Stimulated activated effector memory CD8-positive, alpha-beta T cell treated with anti-CD3 and anti-CD28 coated beads, Interleukin-12 subunit alpha, Interleukin-12 subunit beta, amount 100 ng/mL, for 72 hours (primary cell): ENCODE results near the gene ZDHHC22.

ENCODE experiments used
- ATAC-seq: fragments of 150-1000 bp; cut with Tn5 transposase; 2 replicates; pipeline ENCODE4 v1.10.0; 2021
- DNase-seq, 2 donors: peaks; one replicate each; pipeline ENCODE4 v3.0.0; 2021 to 2022; ENCODE audit warnings: low spot score in 2 of 2
- H3K27ac Mint-ChIP-seq: one replicate; pipeline ENCODE4 v1.8.0; 2022; ENCODE audit warnings: mild to moderate bottlenecking, mixed read lengths
- H3K36me3 Mint-ChIP-seq: one replicate; pipeline ENCODE4 v1.8.0; 2022; ENCODE audit warnings: mild to moderate bottlenecking, mixed read lengths
- H3K4me1 Mint-ChIP-seq: one replicate; pipeline ENCODE4 v1.8.0; 2022; ENCODE audit warnings: mixed read lengths
- H3K4me3 Mint-ChIP-seq: one replicate; pipeline ENCODE4 v1.8.0; 2022; ENCODE audit warnings: mild to moderate bottlenecking, mixed read lengths
- H3K9me3 Mint-ChIP-seq: one replicate; pipeline ENCODE4 v1.8.0; 2022; ENCODE audit warnings: mixed read lengths

ZDHHC22 gene

GRCh38 chr14:77125281-77125801, 16.2 kb downstream of the ZDHHC22 start:
- H3K27ac Mint-ChIP-seq = no peak overlapping the region

GRCh38 chr14:77124345-77125280, 17.0 kb downstream of the ZDHHC22 start:
- peak; percentile 80 for ATAC-seq
- no peaks in the 10 kb centered on the region for H3K9me3 Mint-ChIP-seq
- H3K36me3 Mint-ChIP-seq = peaks cover 6% of the 10 kb centered on the region
- DNase-seq = peak; percentile 69 to 73
- H3K27ac Mint-ChIP-seq = no peak overlapping the region
- H3K4me3 Mint-ChIP-seq = peak overlapping the region; percentile 65
- peaks cover 43% of the 10 kb centered on the region for H3K4me1 Mint-ChIP-seq

More at GRCh38 chr14:77125281-77125801, 16.2 kb downstream of the ZDHHC22 start:
- H3K36me3 Mint-ChIP-seq = peaks cover 6% of the 10 kb centered on the region
- peaks cover 42% of the 10 kb centered on the region for H3K4me1 Mint-ChIP-seq
- DNase-seq = no peak
- ATAC-seq = no peak
- peak overlapping the region; percentile 65 for H3K4me3 Mint-ChIP-seq
- H3K9me3 Mint-ChIP-seq = no peaks in the 10 kb centered on the region

DNA sequence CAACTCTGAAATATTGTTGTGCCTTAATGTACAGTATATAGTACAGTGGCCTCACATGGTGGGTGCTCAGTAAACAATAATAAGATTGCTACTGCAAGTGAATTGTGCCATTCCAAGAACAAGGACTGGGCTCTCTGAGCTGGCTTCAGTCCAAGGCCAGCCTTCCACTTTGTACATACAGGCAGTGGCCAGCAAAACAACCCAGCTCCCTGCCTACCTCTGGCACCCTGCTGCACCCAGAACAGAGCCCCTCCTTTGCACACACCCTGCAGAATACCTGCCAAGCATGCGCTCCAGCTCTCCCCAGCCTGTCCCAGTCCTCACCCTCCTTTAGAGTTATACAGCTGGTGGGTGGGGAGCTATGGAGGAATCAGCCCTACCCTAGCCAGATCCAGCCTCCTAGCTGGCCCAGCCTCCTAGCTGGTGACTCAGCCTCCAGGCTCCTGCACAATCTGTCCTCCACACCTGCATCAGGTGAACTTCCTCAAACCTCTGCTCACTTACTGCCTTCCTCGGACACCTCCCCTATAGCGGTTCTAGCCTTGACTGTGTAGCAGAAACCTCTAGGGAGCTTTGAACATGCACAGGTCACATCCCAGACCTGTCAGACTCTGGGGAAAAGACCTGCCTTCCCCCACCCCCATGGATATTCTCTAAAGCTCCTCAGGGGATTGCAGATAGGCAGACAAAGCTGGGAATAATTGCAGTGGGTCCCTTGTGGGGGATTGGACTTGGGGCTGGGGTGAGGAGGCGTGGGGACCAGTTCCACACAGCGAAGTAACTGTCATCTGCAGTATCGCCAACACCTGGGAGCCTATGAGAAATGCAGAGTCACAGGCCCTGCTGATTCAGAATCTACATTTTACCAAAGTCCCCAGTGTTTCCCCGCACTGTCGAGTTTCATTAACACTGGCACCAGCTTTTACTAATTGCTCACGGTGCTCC, 17.9 kb downstream of the ZDHHC22 start:
- ATAC-seq (no peak), DNase-seq (no peak)
- Mint-ChIP-seq H3K27ac (no peak overlapping the region), H3K9me3 (no peaks in the 10 kb centered on the region), H3K36me3 (peaks cover 6% of the 10 kb centered on the region), H3K4me3 (peak overlapping the region; percentile 65), H3K4me1 (peaks cover 43% of the 10 kb centered on the region)

DNA sequence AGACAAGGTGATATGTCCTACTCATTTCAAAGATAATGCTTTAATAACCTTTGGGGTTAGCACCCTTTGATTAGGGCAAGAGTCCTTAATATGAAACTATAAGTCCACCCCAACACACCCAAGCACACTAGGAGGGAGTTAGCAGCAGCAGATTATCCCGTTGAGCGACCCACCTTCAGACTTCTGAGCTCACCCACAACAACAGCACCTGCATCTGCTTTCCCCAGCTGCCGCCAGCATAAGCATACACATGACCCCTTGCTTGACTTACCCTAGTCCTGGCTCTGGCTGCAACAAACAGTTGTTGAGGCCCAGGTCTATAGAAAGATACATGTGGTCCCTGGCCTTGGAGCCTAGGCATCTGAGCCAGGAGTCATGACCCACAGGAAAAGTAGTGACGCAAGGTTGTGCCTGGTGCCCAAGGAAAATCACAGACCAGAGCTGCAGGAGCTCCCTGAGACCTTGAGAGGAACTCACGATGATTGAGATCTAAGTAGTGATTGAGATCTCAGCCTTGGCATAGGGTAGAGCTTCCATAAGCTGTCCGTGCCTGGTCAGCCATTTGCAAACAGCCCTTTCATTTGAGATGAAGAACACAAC, 19.0 kb downstream of the ZDHHC22 start:
- Mint-ChIP-seq H3K4me3 (no peak overlapping the region), H3K9me3 (no peaks in the 10 kb centered on the region), H3K27ac (no peak overlapping the region), H3K36me3 (peaks cover 6% of the 10 kb centered on the region), H3K4me1 (peaks cover 43% of the 10 kb centered on the region)
- DNase-seq = no peak
- ATAC-seq = no peak

DNA sequence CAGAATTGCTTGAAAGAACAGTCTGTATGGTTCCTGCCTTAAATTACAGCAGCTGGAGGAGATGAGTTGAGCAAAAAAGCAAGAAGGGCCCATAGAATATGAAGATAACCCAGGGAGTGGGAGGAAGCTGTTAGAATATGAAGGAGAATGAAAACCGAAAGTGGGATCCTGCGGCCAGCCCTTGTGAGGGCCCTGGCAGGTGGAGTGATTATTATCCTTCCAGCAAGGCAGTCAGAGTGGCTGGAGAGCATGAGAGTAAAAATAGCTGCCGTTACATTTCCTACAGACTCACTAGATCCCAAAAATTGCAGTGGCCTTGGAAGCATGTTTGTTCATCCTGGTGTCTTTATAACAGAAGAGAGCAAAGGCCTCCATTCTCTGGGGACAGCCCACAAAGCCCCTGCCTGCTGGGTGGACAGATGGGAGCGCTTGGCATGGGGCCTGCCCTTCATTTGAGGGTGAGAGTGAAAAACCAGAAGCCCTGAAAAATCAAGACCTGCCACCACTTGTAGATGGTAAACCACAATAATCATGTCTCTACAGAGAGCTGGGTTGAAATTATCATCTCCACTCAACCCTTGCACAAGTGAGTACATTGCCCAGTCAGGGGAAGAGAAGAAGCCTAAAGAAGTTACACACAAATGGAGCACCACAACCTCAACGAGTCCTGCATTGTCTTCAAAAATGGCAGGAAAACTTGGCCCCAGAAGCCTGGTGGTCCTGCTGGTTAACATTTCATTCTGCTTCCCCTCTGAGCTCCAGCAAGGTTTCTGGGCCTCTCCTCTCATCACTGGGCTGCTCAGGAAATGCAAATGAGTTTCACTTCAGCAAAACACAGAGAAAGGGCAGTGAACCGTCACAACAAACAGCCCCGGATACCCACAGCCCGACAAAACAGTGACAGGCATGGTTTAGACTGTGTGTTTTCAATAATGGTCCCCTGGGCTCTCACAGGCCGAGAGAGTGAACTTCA, 20.5 kb downstream of the ZDHHC22 start:
- H3K4me1 Mint-ChIP-seq = peaks cover 43% of the 10 kb centered on the region
- H3K36me3 Mint-ChIP-seq = peaks cover 10% of the 10 kb centered on the region
- ATAC-seq (peak; percentile 80), DNase-seq (no peak)
- peak overlapping the region; percentile 86 for H3K27ac Mint-ChIP-seq
- H3K4me3 Mint-ChIP-seq = peak overlapping the region; percentile 45
- H3K9me3 Mint-ChIP-seq = no peaks in the 10 kb centered on the region

GRCh38 chr14:77119851-77120250, 21.7 kb downstream of the ZDHHC22 start:
- DNase-seq (no peak), ATAC-seq (no peak)
- H3K4me1 Mint-ChIP-seq = peaks cover 36% of the 10 kb centered on the region
- no peak overlapping the region for H3K4me3 Mint-ChIP-seq
- no peak overlapping the region for H3K27ac Mint-ChIP-seq
- peaks cover 22% of the 10 kb centered on the region for H3K36me3 Mint-ChIP-seq
- no peaks in the 10 kb centered on the region for H3K9me3 Mint-ChIP-seq

- no peak for DNase-seq
- Mint-ChIP-seq H3K9me3 (no peaks in the 10 kb centered on the region), H3K27ac (no peak overlapping the region), H3K4me3 (no peak overlapping the region), H3K4me1 (peaks cover 10% of the 10 kb centered on the region), H3K36me3 (peaks cover 41% of the 10 kb centered on the region)
- ATAC-seq = no peak
Measured at GRCh38 chr14:77116172-77116817, 25.3 kb downstream of the ZDHHC22 start.

- H3K27ac Mint-ChIP-seq = no peak overlapping the region
- no peaks in the 10 kb centered on the region for H3K9me3 Mint-ChIP-seq
- no peak for DNase-seq
- no peak overlapping the region for H3K4me3 Mint-ChIP-seq
- no peaks in the 10 kb centered on the region for H3K4me1 Mint-ChIP-seq
- ATAC-seq = no peak
- peaks cover 42% of the 10 kb centered on the region for H3K36me3 Mint-ChIP-seq
Measured at GRCh38 chr14:77114609-77115008, 27.0 kb downstream of the ZDHHC22 start.

GRCh38 chr14:77113644-77114043, 27.9 kb downstream of the ZDHHC22 start:
- DNase-seq = no peak
- Mint-ChIP-seq H3K36me3 (peaks cover 42% of the 10 kb centered on the region), H3K4me1 (no peaks in the 10 kb centered on the region), H3K9me3 (no peaks in the 10 kb centered on the region), H3K4me3 (no peak overlapping the region), H3K27ac (no peak overlapping the region)
- ATAC-seq = no peak

GRCh38 chr14:77111021-77111420, 30.6 kb downstream of the ZDHHC22 start:
- DNase-seq (no peak), ATAC-seq (no peak)
- peaks cover 57% of the 10 kb centered on the region for H3K36me3 Mint-ChIP-seq
- H3K4me3 Mint-ChIP-seq = no peak overlapping the region
- H3K4me1 Mint-ChIP-seq = no peaks in the 10 kb centered on the region
- no peak overlapping the region for H3K27ac Mint-ChIP-seq
- H3K9me3 Mint-ChIP-seq = no peaks in the 10 kb centered on the region

- H3K4me1 Mint-ChIP-seq = no peaks in the 10 kb centered on the region
- no peak for DNase-seq
- peaks cover 51% of the 10 kb centered on the region for H3K36me3 Mint-ChIP-seq
- no peak overlapping the region for H3K4me3 Mint-ChIP-seq
- ATAC-seq = no peak
- no peak overlapping the region for H3K27ac Mint-ChIP-seq
- H3K9me3 Mint-ChIP-seq = no peaks in the 10 kb centered on the region
Measured at GRCh38 chr14:77110286-77110685, 31.3 kb downstream of the ZDHHC22 start.

- DNase-seq (no peak), ATAC-seq (no peak)
- H3K9me3 Mint-ChIP-seq = no peaks in the 10 kb centered on the region
- no peak overlapping the region for H3K4me3 Mint-ChIP-seq
- H3K36me3 Mint-ChIP-seq = peaks cover 45% of the 10 kb centered on the region
- H3K4me1 Mint-ChIP-seq = no peaks in the 10 kb centered on the region
- H3K27ac Mint-ChIP-seq = no peak overlapping the region
Measured at GRCh38 chr14:77109656-77110055, 31.9 kb downstream of the ZDHHC22 start.

- ATAC-seq (no peak), DNase-seq (no peak)
- Mint-ChIP-seq H3K27ac (no peak overlapping the region), H3K36me3 (peaks cover 36% of the 10 kb centered on the region), H3K4me3 (no peak overlapping the region), H3K9me3 (no peaks in the 10 kb centered on the region), H3K4me1 (no peaks in the 10 kb centered on the region)
Measured at GRCh38 chr14:77108753-77109152, 32.8 kb downstream of the ZDHHC22 start.

GRCh38 chr14:77107228-77107627, 34.4 kb downstream of the ZDHHC22 start:
- ATAC-seq (no peak), DNase-seq (no peak)
- peaks cover 28% of the 10 kb centered on the region for H3K36me3 Mint-ChIP-seq
- H3K4me1 Mint-ChIP-seq = no peaks in the 10 kb centered on the region
- H3K27ac Mint-ChIP-seq = no peak overlapping the region
- H3K4me3 Mint-ChIP-seq = no peak overlapping the region
- H3K9me3 Mint-ChIP-seq = no peaks in the 10 kb centered on the region
